Activated T-helper 1 cell treated with Interleukin-2 at 50 U/mL for 16 hours (primary cell): ENCODE data around the gene DPYD.

ENCODE experiments used
- DNase-seq: peaks from one replicate; pipeline ENCODE4 v3.0.0-alpha.2; 2020; ENCODE audit warnings: low read depth

DPYD gene

DNA sequence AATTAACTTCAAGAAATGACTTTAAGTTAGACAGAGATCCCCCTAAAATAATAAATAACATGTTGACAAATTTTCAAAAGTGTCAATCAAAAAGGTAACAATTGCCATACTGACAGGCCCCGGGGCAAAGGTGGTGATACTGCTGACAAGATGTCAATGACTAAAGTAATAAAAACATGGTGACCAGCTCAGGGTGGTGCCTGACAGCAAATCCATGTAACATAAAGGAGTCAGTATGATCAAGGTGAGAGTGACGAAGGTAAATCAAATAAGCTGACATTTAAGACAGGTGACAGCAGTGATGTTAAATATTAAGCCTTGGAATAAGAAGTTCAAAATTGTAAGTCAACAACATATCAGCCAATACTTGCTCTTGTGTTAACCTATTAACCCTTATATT is 387.5 kb downstream of the DPYD start:
- DNase-seq: no peak

- DNase-seq: no peak
Observed at GRCh38 chr1:97529600-97529999, 391.2 kb downstream of the DPYD start.

DNA sequence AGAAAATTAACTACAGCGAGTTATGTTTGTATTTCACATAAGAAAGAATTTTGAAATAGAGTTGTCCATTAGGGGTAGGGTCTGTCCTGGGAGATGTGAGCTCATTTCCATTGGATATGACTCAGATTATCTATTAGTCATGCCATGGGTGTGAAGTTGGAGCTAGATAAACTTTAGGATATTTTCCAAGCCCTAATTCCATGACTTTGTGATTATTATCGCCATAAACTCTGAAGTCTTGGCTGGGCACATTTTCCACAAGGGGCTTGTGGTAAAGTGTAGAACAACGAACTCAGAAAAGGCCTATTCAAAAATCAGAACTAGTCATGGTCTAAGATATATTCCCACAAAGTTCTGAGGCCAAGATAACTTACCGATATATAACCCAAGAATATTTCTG is 396.6 kb downstream of the DPYD start:
- DNase-seq: no peak

GRCh38 chr1:97516588-97516987 is 404.2 kb downstream of the DPYD start:
- DNase-seq: no peak

- DNase-seq: no peak
Observed at GRCh38 chr1:97508653-97509218, 412.1 kb downstream of the DPYD start.

DNA sequence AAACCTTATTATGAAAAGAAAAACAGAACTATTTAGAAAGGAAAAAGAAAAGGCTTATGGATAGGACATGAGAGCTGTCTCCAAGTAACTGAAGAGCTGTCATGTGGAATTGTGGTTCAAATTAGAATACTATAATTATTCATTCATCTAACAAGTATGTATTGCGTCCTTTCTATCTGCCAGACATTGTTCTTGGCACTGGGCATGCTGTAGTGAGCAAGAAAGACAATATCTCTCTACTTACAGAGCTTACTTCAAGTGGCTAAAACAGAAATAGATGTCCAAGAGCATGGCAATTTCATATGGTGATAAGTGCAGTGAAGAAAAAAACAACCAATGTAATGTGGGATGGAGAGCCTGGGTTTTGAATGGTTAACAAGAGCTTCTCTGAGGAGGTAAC is 413.0 kb downstream of the DPYD start:
- no peak for DNase-seq

DNA sequence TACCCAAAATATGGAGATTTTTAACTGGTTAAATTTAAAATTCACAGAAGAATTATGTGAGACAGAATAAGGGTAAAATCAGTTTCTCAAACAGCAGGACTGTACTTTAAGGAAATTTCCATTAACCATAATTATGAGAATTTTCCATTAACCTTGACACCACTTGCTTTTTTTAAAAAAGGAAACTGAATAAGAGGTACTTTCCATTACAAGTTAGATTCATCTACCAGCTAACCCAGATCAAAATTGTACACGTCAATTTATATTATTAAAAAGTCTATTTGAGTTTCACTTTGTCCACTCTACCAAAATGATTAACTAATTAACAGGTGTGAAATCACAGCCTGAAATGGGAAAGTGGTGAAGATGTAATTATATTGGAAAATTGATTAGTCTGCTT is 414.5 kb downstream of the DPYD start:
- no peak for DNase-seq

GRCh38 chr1:97505816-97506215 is 415.0 kb downstream of the DPYD start:
- no peak for DNase-seq

DNA sequence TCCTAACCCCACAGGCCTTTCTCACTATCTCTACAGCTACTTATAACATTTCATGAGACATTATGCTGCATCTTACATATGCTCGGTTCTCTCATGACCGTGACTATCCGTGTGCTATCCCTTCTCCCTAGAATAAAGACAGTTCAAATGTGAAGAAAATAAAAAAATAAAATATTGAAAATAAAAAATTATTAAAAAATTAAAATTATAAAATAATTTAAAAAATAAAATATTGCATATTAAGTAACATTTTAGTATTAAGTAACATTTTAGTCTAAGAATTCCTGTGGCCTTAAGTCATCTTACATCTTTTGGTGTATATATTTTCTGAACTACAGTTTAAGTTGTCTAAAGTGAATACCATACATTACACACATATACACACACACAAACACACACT is 415.5 kb downstream of the DPYD start:
- no peak for DNase-seq

- no peak for DNase-seq
Observed at GRCh38 chr1:97502360-97502759, 418.5 kb downstream of the DPYD start.

- DNase-seq: no peak
Observed at GRCh38 chr1:97501628-97502027, 419.2 kb downstream of the DPYD start.

- no peak for DNase-seq
Observed at GRCh38 chr1:97500760-97501159, 420.1 kb downstream of the DPYD start.

GRCh38 chr1:97499667-97500066 is 421.2 kb downstream of the DPYD start:
- DNase-seq: no peak

- no peak for DNase-seq
Observed at GRCh38 chr1:97489834-97490233, 431.0 kb downstream of the DPYD start.

GRCh38 chr1:97488530-97488929 is 432.3 kb downstream of the DPYD start:
- no peak for DNase-seq

DNA sequence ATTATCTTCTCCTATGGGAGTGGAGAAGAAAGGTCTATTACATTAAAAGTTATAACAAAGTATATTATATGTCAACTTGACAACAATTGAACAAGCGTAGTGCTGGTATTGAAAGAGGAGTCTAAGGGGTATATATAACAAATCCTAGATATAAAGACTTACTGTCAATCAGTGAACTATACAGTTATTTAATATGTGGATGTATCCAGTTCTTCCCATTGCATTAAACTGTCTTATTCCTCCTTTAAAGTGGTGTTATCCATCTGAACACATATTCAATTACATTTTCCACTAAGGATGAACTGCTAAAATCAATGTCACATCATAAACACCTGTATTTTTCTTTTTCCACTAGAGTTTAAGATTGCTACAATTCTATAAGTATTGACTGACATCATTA is 438.8 kb downstream of the DPYD start:
- no peak for DNase-seq

DNA sequence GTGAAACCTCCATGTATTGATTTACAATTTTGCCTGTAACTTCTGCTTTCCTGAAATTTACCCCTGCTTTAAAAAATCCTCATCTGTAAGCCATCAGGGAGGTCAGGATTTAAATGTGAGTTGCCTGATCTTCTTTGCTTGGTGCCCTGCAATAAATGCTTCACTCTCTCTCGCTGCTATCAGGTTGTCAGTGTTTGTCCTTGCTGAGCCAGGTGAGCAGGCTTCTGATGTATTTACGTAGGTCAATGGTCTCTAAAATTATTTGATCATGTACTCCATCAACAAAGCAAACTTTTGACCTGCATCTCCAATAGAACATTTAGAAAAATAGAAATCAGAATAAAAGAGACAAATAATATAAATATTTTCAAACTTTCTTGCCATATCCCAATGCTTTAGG is 453.4 kb downstream of the DPYD start:
- no peak for DNase-seq

DNA sequence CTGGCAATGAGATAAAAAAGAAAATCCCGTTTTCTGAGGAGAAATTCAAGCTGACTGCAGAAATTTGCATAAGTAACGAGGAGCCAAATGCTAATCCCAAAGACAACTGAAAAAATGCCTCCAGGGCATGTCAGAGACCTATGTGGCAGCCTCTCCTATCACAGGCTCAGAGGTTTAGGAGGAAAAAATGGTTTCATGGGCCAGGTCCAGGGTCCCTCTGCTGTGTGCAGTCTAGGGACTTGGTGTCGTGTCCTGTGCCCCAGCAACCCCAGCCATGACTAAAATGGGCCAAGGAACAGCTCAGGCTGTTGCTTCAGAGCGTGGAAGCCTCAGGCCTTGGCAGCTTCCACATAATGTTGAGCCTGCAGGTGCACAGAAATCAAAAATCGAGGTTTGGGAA is 456.5 kb downstream of the DPYD start:
- no peak for DNase-seq

- no peak for DNase-seq
Observed at GRCh38 chr1:97461782-97462181, 459.1 kb downstream of the DPYD start.

DNA sequence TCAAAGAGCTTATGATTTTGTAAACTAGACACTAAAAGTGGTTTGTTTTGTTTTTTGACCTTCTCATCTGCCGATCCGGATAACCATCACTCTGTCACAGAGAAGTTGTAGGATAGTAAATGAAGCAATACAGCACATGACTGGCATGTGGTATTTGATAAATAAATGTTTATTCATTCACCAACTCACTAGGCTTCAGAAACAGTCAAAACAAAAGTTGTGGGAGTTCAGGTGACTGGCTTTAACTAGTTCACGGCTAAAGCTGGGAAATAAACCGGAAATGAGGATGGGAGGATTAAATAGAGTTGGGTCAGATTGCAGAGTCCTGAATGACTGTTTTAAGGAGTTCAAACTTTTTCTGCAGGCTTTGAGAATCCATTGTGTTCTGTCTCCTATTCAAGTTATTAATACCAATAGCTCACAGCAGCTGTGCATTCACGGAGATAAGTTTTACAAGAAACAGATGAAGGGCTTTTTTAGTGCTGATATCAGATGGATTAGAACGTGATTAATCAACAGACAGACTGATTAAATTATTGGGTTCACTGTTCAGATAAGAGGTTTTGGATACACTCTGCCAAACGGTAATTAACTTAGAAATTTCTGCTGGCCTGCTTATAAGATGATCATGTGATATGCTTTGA is 463.3 kb downstream of the DPYD start:
- no peak for DNase-seq

DNA sequence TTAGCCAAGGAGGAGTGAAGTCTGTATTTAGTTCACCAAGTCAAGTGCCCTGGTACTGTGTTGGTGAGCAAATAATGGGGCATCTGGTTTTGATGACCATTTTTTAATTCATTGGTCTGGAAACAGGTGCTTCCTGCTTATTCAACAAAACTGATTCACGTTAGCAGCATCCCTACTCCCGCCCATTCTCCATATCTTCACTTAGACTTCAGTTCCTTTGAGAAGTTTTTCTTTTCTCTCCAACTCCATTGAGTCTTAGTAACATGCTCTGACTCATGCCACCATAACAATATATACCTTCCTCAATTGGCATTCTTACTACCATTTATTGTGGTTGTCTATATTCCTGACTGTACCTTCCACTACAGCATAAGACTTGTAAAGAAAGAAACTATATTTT is 468.9 kb downstream of the DPYD start:
- DNase-seq: no peak

- no peak for DNase-seq
Observed at GRCh38 chr1:97451046-97451826, 469.6 kb downstream of the DPYD start.

GRCh38 chr1:97441966-97442365 is 478.9 kb downstream of the DPYD start:
- DNase-seq: no peak

DNA sequence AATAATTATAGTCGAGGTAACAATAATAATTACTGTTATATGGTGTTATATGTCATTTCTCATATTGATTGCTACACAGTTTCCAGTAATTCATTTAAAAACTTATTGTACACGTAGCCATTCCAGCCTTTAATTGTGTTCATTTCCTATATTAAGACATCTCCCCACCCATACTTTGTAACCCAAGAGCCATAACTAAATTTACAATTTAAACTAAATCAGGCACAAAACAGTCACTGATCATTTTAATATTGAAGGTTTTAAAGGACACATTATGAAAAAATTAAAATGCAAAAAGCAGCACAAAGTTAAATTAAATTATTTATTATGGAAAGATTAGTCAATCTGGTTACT is 487.0 kb downstream of the DPYD start:
- DNase-seq: no peak
